ENCODE measurements around the gene MINDY4. TPM values are rescaled to one million over a fixed set of nuclear protein-coding genes. Genes with fewer than 3 reads are reported as not detected.

MINDY4 gene
- total RNA-seq, 5 donors from 2014 or later (not counting 1 experiment from before 2014, with no cell fraction given), result 0.60 to 1.7 (median 1.2) TPM

- H3K4me3 ChIP-seq (ENCODE audit: control insufficient read depth in 1 of 2, extremely low read depth in 1 of 2, low read length in 1 of 2), result no peak overlapping the region
- no peaks in the 10 kb centered on the region for H3K27me3 Mint-ChIP-seq
- peak in 2 of 35 experiments; percentile 3 to 19 for DNase-seq
- no peak overlapping the region for H3K27ac Mint-ChIP-seq
- H3K4me1 ChIP-seq (ENCODE audit: control insufficient read depth in 1 of 2, extremely low read depth in 1 of 2, insufficient read depth in 2 of 2, low read length in 2 of 2), result no peaks in the 10 kb centered on the region
- CTCF ChIA-PET, result interaction anchor here in 1 of 2 donors (0.7 kb wide), 1 partner anchor 1039 kb away, joined by 3 read pairs; no protein-coding TSS in a partner anchor
- H3K36me3 Mint-ChIP-seq, result no peaks in the 10 kb centered on the region
- POLR2A ChIA-PET, result no interaction called here
- no peaks in the 10 kb centered on the region for H3K4me1 Mint-ChIP-seq
- H3K27me3 ChIP-seq (replicated peaks in 1 of 2; ENCODE audit: control insufficient read depth in 2 of 2, extremely low read depth in 1 of 2, insufficient read depth in 2 of 2, low read length in 1 of 2), result no peaks in the 10 kb centered on the region
- 78% methylated on average over 1 of the region's 3 CpGs for WGBS (ENCODE audit: insufficient coverage)
- peaks cover 0 to 4% (median 0%) of the 10 kb centered on the region in 3 donors for H3K9me3 Mint-ChIP-seq
- H3K9me3 ChIP-seq, result no peaks in the 10 kb centered on the region
- no peak overlapping the region for H3K27ac ChIP-seq (ENCODE audit: low read length)
- H3K4me3 Mint-ChIP-seq, result no peak overlapping the region
- no peaks in the 10 kb centered on the region for H3K36me3 ChIP-seq (ENCODE audit: control insufficient read depth in 2 of 2, extremely low read depth in 1 of 2, insufficient read depth in 1 of 2, low read length in 1 of 2)
- ATAC-seq (replicated peaks in 1 of 4), result no peak
Measured at GRCh38 chr7:30927040-30927439, 155.8 kb downstream of the MINDY4 start.

- DNase-seq, result no peak
- H3K4me3 ChIP-seq (ENCODE audit: control insufficient read depth in 1 of 2, extremely low read depth in 1 of 2, low read length in 1 of 2), result no peak overlapping the region
- H3K9me3 Mint-ChIP-seq, result peaks cover 0 to 4% (median 0%) of the 10 kb centered on the region in 3 donors
- peaks cover 0 to under 1% of the 10 kb centered on the region in 2 experiments for H3K27me3 ChIP-seq (replicated peaks in 1 of 2; ENCODE audit: control insufficient read depth in 2 of 2, extremely low read depth in 1 of 2, insufficient read depth in 2 of 2, low read length in 1 of 2)
- H3K27me3 Mint-ChIP-seq, result no peaks in the 10 kb centered on the region
- whole genome bisulfite sequencing (ENCODE audit: insufficient coverage), result 100% methylated on average over 1 of the region's 3 CpGs
- no peak overlapping the region for H3K4me3 Mint-ChIP-seq
- H3K36me3 ChIP-seq (ENCODE audit: control insufficient read depth in 2 of 2, extremely low read depth in 1 of 2, insufficient read depth in 1 of 2, low read length in 1 of 2), result no peaks in the 10 kb centered on the region
- H3K36me3 Mint-ChIP-seq, result no peaks in the 10 kb centered on the region
- no peak for ATAC-seq (replicated peaks in 1 of 4)
- no peaks in the 10 kb centered on the region for H3K4me1 ChIP-seq (ENCODE audit: control insufficient read depth in 1 of 2, extremely low read depth in 1 of 2, insufficient read depth in 2 of 2, low read length in 2 of 2)
- ChIA-PET POLR2A (no interaction called here), CTCF (no interaction called here)
- no peak overlapping the region for H3K27ac ChIP-seq (ENCODE audit: low read length)
- H3K9me3 ChIP-seq, result no peaks in the 10 kb centered on the region
- no peaks in the 10 kb centered on the region for H3K4me1 Mint-ChIP-seq
- no peak overlapping the region for H3K27ac Mint-ChIP-seq
Measured at GRCh38 chr7:30927559-30927958, 156.3 kb downstream of the MINDY4 start.

- Histone ChIP-seq H3K27ac (ENCODE audit: low read length) (no peak overlapping the region), H3K36me3 (ENCODE audit: control insufficient read depth in 2 of 2, extremely low read depth in 1 of 2, insufficient read depth in 1 of 2, low read length in 1 of 2) (no peaks in the 10 kb centered on the region), H3K9me3 (no peaks in the 10 kb centered on the region), H3K4me3 (ENCODE audit: control insufficient read depth in 1 of 2, extremely low read depth in 1 of 2, low read length in 1 of 2) (no peak overlapping the region), H3K27me3 (replicated peaks in 1 of 2; ENCODE audit: control insufficient read depth in 2 of 2, extremely low read depth in 1 of 2, insufficient read depth in 2 of 2, low read length in 1 of 2) (peaks cover 0 to 6% of the 10 kb centered on the region in 2 experiments), H3K4me1 (ENCODE audit: control insufficient read depth in 1 of 2, extremely low read depth in 1 of 2, insufficient read depth in 2 of 2, low read length in 2 of 2) (no peaks in the 10 kb centered on the region)
- WGBS (ENCODE audit: insufficient coverage), result 87% methylated on average over 8 of the region's 13 CpGs
- ChIA-PET POLR2A (no interaction called here), CTCF (interaction anchor here (0.7 to 1.0 kb wide), 2 partner anchors 10 to 127 kb away, joined by 5 to 6 read pairs; no protein-coding TSS in a partner anchor)
- H3K27ac Mint-ChIP-seq, result no peak overlapping the region
- H3K4me3 Mint-ChIP-seq, result no peak overlapping the region
- no peaks in the 10 kb centered on the region for H3K27me3 Mint-ChIP-seq
- no peaks in the 10 kb centered on the region for H3K36me3 Mint-ChIP-seq
- peaks cover 0 to 4% (median 0%) of the 10 kb centered on the region in 3 donors for H3K9me3 Mint-ChIP-seq
- ATAC-seq (replicated peaks in 1 of 4) (no peak), DNase-seq (peak in 2 of 35 experiments; percentile 3 to 19)
- no peaks in the 10 kb centered on the region for H3K4me1 Mint-ChIP-seq
Measured at GRCh38 chr7:30928254-30928872, 157.1 kb downstream of the MINDY4 start.

- ChIA-PET CTCF (interaction anchor here in 1 of 2 donors (0.8 kb wide), 1 partner anchor 9 kb away, joined by 5 read pairs; no protein-coding TSS in a partner anchor), POLR2A (no interaction called here)
- H3K4me3 ChIP-seq (ENCODE audit: control insufficient read depth in 1 of 2, extremely low read depth in 1 of 2, low read length in 1 of 2), result no peak overlapping the region
- Mint-ChIP-seq H3K36me3 (no peaks in the 10 kb centered on the region), H3K9me3 (peaks cover 0 to 4% (median 0%) of the 10 kb centered on the region in 3 donors), H3K4me1 (no peaks in the 10 kb centered on the region), H3K27me3 (peaks cover 0 to 2% of the 10 kb centered on the region in 2 donors), H3K27ac (no peak overlapping the region), H3K4me3 (no peak overlapping the region)
- ATAC-seq (replicated peaks in 1 of 4), result no peak
- no peak for DNase-seq
- H3K36me3 ChIP-seq (ENCODE audit: control insufficient read depth in 2 of 2, extremely low read depth in 1 of 2, insufficient read depth in 1 of 2, low read length in 1 of 2), result no peaks in the 10 kb centered on the region
- H3K27me3 ChIP-seq (replicated peaks in 1 of 2; ENCODE audit: control insufficient read depth in 2 of 2, extremely low read depth in 1 of 2, insufficient read depth in 2 of 2, low read length in 1 of 2), result peaks cover 0 to 10% of the 10 kb centered on the region in 2 experiments
- no peaks in the 10 kb centered on the region for H3K4me1 ChIP-seq (ENCODE audit: control insufficient read depth in 1 of 2, extremely low read depth in 1 of 2, insufficient read depth in 2 of 2, low read length in 2 of 2)
- H3K27ac ChIP-seq (ENCODE audit: low read length), result no peak overlapping the region
- no peaks in the 10 kb centered on the region for H3K9me3 ChIP-seq
- WGBS (ENCODE audit: insufficient coverage), result no CpG with 5 or more reads among the region's 4 CpGs
Measured at GRCh38 chr7:30929686-30930085, 158.5 kb downstream of the MINDY4 start.

GRCh38 chr7:30930621-30931020 is 159.4 kb downstream of the MINDY4 start:
- H3K9me3 ChIP-seq, result no peaks in the 10 kb centered on the region
- peaks cover 0 to 18% of the 10 kb centered on the region in 2 experiments for H3K27me3 ChIP-seq (replicated peaks in 1 of 2; ENCODE audit: control insufficient read depth in 2 of 2, extremely low read depth in 1 of 2, insufficient read depth in 2 of 2, low read length in 1 of 2)
- Mint-ChIP-seq H3K9me3 (peaks cover 0 to 4% (median 0%) of the 10 kb centered on the region in 3 donors), H3K4me3 (no peak overlapping the region), H3K4me1 (no peaks in the 10 kb centered on the region), H3K36me3 (no peaks in the 10 kb centered on the region), H3K27me3 (peaks cover 0 to 5% of the 10 kb centered on the region in 2 donors), H3K27ac (no peak overlapping the region)
- no peak for DNase-seq
- ATAC-seq (replicated peaks in 1 of 4), result no peak
- WGBS (ENCODE audit: insufficient coverage), result 72% methylated on average over 6 of the region's 8 CpGs
- no peak overlapping the region for H3K4me3 ChIP-seq (ENCODE audit: control insufficient read depth in 1 of 2, extremely low read depth in 1 of 2, low read length in 1 of 2)
- POLR2A ChIA-PET, result no interaction called here
- no peak overlapping the region for H3K27ac ChIP-seq (ENCODE audit: low read length)
- no peaks in the 10 kb centered on the region for H3K36me3 ChIP-seq (ENCODE audit: control insufficient read depth in 2 of 2, extremely low read depth in 1 of 2, insufficient read depth in 1 of 2, low read length in 1 of 2)
- H3K4me1 ChIP-seq (ENCODE audit: control insufficient read depth in 1 of 2, extremely low read depth in 1 of 2, insufficient read depth in 2 of 2, low read length in 2 of 2), result no peaks in the 10 kb centered on the region
- CTCF ChIA-PET, result interaction anchor here in 1 of 2 donors (0.8 kb wide), 1 partner anchor 33 kb away, joined by 4 read pairs; no protein-coding TSS in a partner anchor

- Mint-ChIP-seq H3K4me1 (no peaks in the 10 kb centered on the region), H3K9me3 (peaks cover 0 to 4% (median 0%) of the 10 kb centered on the region in 3 donors), H3K36me3 (no peaks in the 10 kb centered on the region), H3K4me3 (no peak overlapping the region), H3K27me3 (peaks cover 2 to 5% of the 10 kb centered on the region in 2 donors), H3K27ac (no peak overlapping the region)
- ChIA-PET CTCF (no interaction called here), POLR2A (no interaction called here)
- peaks cover 0 to 18% of the 10 kb centered on the region in 2 experiments for H3K27me3 ChIP-seq (replicated peaks in 1 of 2; ENCODE audit: control insufficient read depth in 2 of 2, extremely low read depth in 1 of 2, insufficient read depth in 2 of 2, low read length in 1 of 2)
- peak in 2 of 35 experiments; percentile 2 to 4 for DNase-seq
- 89% methylated on average over 23 of the region's 24 CpGs for WGBS (ENCODE audit: insufficient coverage)
- no peaks in the 10 kb centered on the region for H3K4me1 ChIP-seq (ENCODE audit: control insufficient read depth in 1 of 2, extremely low read depth in 1 of 2, insufficient read depth in 2 of 2, low read length in 2 of 2)
- no peak overlapping the region for H3K4me3 ChIP-seq (ENCODE audit: control insufficient read depth in 1 of 2, extremely low read depth in 1 of 2, low read length in 1 of 2)
- no peaks in the 10 kb centered on the region for H3K36me3 ChIP-seq (ENCODE audit: control insufficient read depth in 2 of 2, extremely low read depth in 1 of 2, insufficient read depth in 1 of 2, low read length in 1 of 2)
- H3K27ac ChIP-seq (ENCODE audit: low read length), result no peak overlapping the region
- no peak for ATAC-seq (replicated peaks in 1 of 4)
- no peaks in the 10 kb centered on the region for H3K9me3 ChIP-seq
Measured at GRCh38 chr7:30931161-30931928, 160.1 kb downstream of the MINDY4 start.

All from T-cell (primary cell).